SIG-M5 (cell line): Measurements from ENCODE around the gene HEATR5A.
"Not testable (repeated sequence)": the region's sequence is repeated elsewhere in the genome, so short reads cannot be mapped to it uniquely, and the experiment has no call there.

Experiments used
- DNase-seq: peaks from one replicate; lab custom pipeline; 2025; lab: John Stamatoyannopoulos, UW

The HEATR5A gene

DNA sequence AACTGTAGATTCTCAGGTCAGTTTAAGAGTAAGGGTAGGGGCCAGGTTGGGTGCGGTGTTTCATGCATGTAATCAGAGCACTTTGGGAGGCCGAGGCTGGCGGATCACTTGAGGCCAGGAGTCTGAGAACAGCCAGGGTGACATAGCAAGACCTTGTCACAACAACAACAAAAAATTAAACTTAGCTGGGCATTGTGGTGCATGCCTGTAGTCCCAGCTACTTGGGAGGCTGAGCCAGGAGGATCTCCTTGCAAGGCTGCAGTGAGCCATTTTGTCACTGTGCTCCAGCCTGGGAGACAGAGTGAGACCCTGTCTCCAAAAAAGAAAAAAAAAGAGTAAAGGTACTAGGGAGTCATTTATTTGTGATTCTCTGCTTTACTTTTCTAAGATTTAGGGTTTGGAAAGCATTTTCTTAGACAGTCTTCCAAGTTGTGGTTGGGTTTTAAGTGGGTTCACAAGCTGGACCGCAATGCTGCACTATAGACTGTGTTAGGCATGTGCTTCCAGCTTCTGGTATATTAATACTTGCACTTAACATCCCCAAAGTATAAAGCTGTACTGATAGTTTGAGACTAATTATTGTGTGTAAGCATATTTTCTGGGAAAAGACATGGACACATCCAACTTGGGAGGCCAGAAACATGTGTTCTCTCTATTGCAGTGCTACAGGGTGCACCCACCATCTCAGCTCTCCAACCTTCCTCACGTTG lies 163.7 kb downstream of the HEATR5A start:
- DNase-seq, result no peak

DNA sequence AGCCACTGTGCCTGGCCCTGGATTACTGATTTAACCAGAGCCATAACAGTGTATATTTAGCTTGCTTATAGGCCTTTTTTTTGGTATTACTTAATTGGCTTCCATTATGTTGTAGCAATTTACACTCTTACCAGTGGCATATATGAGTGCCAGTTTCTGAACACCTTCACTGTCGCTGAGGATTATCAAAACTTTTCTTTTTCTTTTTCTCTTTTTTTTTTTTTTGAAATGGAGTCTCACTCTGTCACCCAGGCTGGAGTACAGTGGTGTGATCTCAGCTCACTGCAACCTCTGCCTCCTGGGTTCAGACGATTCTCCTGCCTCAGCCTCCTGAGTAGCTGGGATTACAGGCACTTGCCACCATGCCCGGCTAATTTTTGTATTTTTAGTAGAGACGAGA lies 164.4 kb downstream of the HEATR5A start:
- not testable (repeated sequence) for DNase-seq

DNA sequence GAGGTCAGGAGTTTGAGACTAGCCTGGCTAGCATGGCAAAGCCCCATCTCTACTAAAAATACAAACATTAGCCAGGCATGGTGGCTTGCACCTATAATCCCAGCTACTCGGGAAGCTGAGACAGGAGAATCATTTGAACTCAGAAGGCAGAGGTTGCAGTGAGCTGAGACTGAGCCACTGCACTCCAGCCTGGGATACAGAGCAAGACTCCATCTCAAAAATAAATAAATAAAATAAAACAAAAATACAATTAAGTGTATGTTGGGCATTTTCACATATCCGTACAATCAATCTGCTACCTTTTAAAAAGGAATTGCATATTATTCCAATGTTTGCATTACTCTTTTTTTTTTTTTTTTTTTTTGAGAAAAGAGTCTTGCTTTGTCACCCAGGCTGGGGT lies 165.1 kb downstream of the HEATR5A start:
- DNase-seq, result no peak

GRCh38 chr14:31253746-31254471 lies 166.4 kb downstream of the HEATR5A start:
- DNase-seq, result no peak

DNA sequence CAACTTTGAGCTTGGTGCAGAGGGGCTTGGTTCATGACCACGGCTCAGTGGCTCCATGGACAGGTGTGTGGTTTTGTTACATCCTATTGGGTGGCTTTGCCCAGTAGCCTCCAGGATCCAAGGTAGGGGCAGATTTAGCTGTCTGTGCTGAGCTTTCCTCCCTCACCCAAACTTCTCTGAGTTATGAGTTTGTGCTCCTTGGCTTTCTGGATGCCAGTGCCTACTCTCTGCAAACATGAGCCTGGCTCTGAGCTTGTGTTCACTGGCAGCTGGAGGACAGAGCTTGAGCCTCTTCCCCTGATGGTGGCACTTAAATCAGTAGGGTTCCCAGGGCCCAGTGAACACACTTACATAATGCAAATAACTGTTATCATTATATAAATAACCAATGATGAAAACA lies 167.5 kb downstream of the HEATR5A start:
- DNase-seq, result no peak

GRCh38 chr14:31251028-31251958 lies 169.1 kb downstream of the HEATR5A start:
- no peak for DNase-seq

DNA sequence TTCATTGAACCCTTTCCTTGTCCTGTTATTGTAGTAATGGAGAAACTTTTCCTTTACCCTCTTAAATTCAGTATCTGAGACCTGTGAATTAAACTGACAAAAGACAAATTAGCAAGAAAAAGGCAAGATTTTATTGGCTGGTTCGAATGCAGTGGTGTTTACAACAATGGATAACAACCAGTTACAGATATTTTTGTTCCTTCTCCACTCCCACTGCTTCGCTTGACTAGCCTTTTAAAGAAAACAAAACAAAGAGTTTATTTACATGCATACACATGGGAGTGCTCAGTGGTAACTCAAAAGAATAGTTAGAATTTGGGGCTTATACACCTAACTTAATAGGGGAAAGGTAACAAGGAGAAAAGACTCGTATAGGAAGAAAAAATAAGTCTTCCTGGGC lies 175.7 kb downstream of the HEATR5A start:
- DNase-seq, result no peak

GRCh38 chr14:31243860-31244259 lies 176.5 kb downstream of the HEATR5A start:
- DNase-seq, result no peak

DNA sequence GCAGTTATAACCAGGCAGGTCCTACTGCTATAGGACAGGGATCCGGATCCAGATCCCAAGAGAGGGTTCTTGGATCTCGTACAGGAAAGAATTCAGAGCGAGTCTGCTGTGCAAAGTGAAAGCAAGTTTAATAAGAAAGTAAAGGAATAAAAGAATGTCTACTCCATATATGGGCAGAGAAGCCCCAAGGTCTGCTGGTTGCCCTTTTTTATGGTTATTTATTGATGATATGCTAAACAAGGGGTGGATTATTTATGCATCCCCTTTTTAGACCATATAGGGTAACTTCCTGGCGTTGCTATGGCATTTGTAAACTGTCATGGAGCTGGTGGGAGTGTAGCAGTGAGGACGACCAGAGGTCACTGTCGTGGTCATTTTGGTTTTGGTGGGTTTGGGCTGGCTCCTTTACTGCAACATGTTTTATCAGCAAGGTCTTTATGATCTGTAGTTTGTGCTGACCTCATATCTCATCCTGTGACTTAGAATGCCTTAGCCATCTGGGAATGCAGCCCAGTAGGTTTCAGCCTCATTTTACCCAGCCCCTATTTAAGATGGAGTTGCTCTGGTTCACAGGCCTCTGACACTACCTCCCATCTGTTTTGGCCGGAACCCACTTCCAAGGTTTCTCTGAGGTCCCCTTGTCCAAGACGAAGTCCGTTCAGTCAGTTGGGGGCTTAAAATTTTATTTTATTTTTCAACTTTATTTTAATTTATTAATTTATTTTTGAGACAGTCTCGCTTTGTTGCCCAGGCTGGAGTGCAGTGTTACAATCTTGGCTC lies 178.0 kb downstream of the HEATR5A start:
- DNase-seq, result not testable (repeated sequence)
